GM10266 (cell line): ENCODE measurements around the gene DCTN2.

ENCODE experiments used
- DNase-seq: peaks from one replicate; pipeline ENCODE4 v3.0.0; 2012; ENCODE audit errors: extremely low spot score
- TF ChIP-seq, protein P1 (sequence below): IDR thresholded peaks from 2 replicates; pipeline ENCODE4 v1.5.1; 2012; ENCODE audit warnings: mild to moderate bottlenecking, low read depth; ENCODE audit not compliant: control insufficient read depth, insufficient read depth; ENCODE audit errors: missing control alignments

The DCTN2 gene

DNA sequence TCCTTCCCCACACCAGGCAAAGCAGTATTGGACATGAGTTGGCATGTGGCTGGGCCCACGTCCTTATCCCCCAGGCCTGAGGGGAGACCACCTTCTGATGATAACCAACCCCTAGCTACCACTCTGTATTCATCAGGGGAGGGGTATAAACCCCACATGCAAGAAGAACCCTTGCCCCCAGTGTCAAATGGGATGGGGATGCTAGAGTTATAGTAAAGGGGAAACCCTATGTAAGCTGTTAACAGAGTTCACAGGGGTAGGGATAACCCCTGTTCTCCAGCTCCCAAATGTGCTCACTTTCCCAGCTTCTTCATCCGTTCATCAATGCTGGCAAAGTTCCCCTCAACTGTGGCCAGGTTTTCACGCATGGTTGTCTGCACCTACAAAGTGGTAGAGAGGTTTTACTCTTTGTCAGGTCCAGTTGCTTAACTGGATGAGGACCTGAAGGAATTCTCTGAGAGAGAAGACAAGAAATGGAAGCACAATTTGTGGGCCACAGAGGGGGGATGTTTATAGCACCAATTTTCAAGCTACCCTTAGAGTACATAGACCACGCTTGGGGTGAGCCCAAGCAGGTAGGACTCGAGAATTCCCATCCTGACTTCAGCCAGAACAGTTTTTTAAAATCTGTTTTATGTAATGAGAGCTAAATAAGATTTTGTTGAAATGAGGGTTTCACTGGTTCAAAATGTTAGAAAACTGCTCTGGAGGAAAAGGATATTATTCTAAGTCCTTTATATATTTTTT is 16.4 kb downstream of the DCTN2 start:
- TF ChIP-seq, protein P1, sequence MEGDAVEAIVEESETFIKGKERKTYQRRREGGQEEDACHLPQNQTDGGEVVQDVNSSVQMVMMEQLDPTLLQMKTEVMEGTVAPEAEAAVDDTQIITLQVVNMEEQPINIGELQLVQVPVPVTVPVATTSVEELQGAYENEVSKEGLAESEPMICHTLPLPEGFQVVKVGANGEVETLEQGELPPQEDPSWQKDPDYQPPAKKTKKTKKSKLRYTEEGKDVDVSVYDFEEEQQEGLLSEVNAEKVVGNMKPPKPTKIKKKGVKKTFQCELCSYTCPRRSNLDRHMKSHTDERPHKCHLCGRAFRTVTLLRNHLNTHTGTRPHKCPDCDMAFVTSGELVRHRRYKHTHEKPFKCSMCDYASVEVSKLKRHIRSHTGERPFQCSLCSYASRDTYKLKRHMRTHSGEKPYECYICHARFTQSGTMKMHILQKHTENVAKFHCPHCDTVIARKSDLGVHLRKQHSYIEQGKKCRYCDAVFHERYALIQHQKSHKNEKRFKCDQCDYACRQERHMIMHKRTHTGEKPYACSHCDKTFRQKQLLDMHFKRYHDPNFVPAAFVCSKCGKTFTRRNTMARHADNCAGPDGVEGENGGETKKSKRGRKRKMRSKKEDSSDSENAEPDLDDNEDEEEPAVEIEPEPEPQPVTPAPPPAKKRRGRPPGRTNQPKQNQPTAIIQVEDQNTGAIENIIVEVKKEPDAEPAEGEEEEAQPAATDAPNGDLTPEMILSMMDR, result no peak
- no peak for DNase-seq

GRCh38 chr12:57529831-57530230 is 17.2 kb downstream of the DCTN2 start:
- DNase-seq, result no peak
- TF ChIP-seq, protein P1, result no peak

GRCh38 chr12:57528831-57529555 is 18.0 kb downstream of the DCTN2 start:
- no peak for DNase-seq
- TF ChIP-seq, protein P1, result no peak

GRCh38 chr12:57528176-57528575 is 18.8 kb downstream of the DCTN2 start:
- no peak for DNase-seq

DNA sequence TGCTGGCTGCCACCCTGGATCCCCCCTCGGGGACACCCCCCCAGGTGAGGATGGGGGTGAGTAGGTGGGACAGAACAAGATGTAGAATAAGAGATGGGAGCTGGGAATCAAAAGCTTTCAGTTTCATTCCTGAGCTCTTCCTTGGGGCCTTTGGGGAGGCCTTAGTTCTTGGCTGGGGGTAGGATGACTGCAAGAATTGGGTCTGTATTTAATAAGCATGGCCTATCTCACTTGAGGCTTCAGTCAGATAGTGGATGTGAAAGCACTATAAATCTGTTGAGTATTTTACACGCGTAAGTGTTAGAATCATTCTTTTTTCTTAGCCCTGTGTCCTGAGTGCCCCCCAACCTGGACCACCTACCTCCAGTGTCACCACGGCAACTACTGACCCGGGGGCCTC is 19.8 kb downstream of the DCTN2 start:
- TF ChIP-seq, protein P1, result no peak
- DNase-seq, result no peak

More at GRCh38 chr12:57528176-57528575, 18.8 kb downstream of the DCTN2 start:
- TF ChIP-seq, protein P1, result no peak

- DNase-seq, result no peak
- TF ChIP-seq, protein P1, result no peak
These were observed 20.4 kb downstream of the DCTN2 start for GRCh38 chr12:57526477-57527126.
